SK-N-SH treated with all-trans-retinoic acid at 6 μM for 48 hours (cell line): Measurements from ENCODE around the gene PLA2G2F.

Source experiments
- ATAC-seq: fragments of 200-7000 bp; cut with Tn5 transposase; 3 replicates; pipeline ENCODE4 v1.9.1; 2020; ENCODE audit warnings: mild to moderate bottlenecking, moderate library complexity
- ARNTL ChIP-seq: fragments of 450-650 bp; formaldehyde crosslinking; IDR thresholded peaks from 2 replicates; pipeline ENCODE4 v1.5.0; 2020; ENCODE audit warnings: low read depth, mild to moderate bottlenecking, moderate library complexity, borderline replicate concordance
- BACH2 ChIP-seq: fragments of 250-450 bp; sonication (Bioruptor Pico); IDR thresholded peaks from 2 replicates; pipeline ENCODE4 v1.9.0; 2021; ENCODE audit warnings: mild to moderate bottlenecking, borderline replicate concordance
- CREB5 ChIP-seq: fragments of 250-450 bp; sonication (Bioruptor Pico); IDR thresholded peaks from 2 replicates; pipeline ENCODE4 v1.5.1; 2020; ENCODE audit warnings: low read depth, mild to moderate bottlenecking, moderate library complexity
- CSRNP3 ChIP-seq: fragments of 250-450 bp; sonication (Bioruptor Pico); IDR thresholded peaks from 2 replicates; pipeline ENCODE4 v1.5.1; 2021; ENCODE audit warnings: mild to moderate bottlenecking, moderate library complexity
- ESRRG ChIP-seq: fragments of 250-450 bp; sonication (Bioruptor Pico); IDR thresholded peaks from 2 replicates; pipeline ENCODE4 v1.6.1; 2021; ENCODE audit warnings: mild to moderate bottlenecking
- GLIS3 ChIP-seq: fragments of 250-450 bp; sonication (Bioruptor Pico); IDR thresholded peaks from 2 replicates; pipeline ENCODE4 v1.5.0; 2020; ENCODE audit warnings: mild to moderate bottlenecking, moderate library complexity
- ISL1 ChIP-seq: fragments of 250-450 bp; sonication (Bioruptor Pico); IDR thresholded peaks from 2 replicates; pipeline ENCODE4 v2.1.2; 2022; ENCODE audit warnings: mild to moderate bottlenecking, moderate library complexity
- OSR1 ChIP-seq: fragments of 250-450 bp; sonication (Bioruptor Pico); IDR thresholded peaks from 2 replicates; pipeline ENCODE4 v1.8.0; 2022; ENCODE audit warnings: moderate library complexity, mild to moderate bottlenecking, inconsistent platforms
- PATZ1 ChIP-seq: fragments of 250-450 bp; sonication (Bioruptor Pico); IDR thresholded peaks from 2 replicates; pipeline ENCODE4 v1.8.0; 2020; ENCODE audit warnings: mild to moderate bottlenecking, moderate library complexity, borderline replicate concordance
- POU6F1 ChIP-seq: fragments of 250-450 bp; sonication (Bioruptor Pico); IDR thresholded peaks from 2 replicates; pipeline ENCODE4 v1.8.0; 2021; ENCODE audit warnings: low read depth, mild to moderate bottlenecking, moderate library complexity, borderline replicate concordance
- PPARA ChIP-seq: fragments of 250-450 bp; sonication (Bioruptor Pico); IDR thresholded peaks from 2 replicates; pipeline ENCODE4 v1.5.0; 2020; ENCODE audit warnings: mild to moderate bottlenecking, borderline replicate concordance
- RARB ChIP-seq: fragments of 250-450 bp; sonication (Bioruptor Pico); IDR thresholded peaks from 2 replicates; pipeline ENCODE4 v1.8.0; 2021; ENCODE audit warnings: mild to moderate bottlenecking, moderate library complexity
- SNAI2 ChIP-seq: fragments of 250-450 bp; sonication (Bioruptor Pico); IDR thresholded peaks from 2 replicates; pipeline ENCODE4 v1.5.0; 2020; ENCODE audit warnings: mild to moderate bottlenecking, moderate library complexity
- TCF4 ChIP-seq: fragments of 250-450 bp; sonication (Bioruptor Pico); IDR thresholded peaks from 2 replicates; pipeline ENCODE4 v1.8.0; 2021; ENCODE audit warnings: mild to moderate bottlenecking, moderate library complexity, borderline replicate concordance
- TOX ChIP-seq: fragments of 250-450 bp; sonication (Bioruptor Pico); IDR thresholded peaks from 2 replicates; pipeline ENCODE4 v1.8.0; 2021; ENCODE audit warnings: mild to moderate bottlenecking, moderate library complexity, borderline replicate concordance
- ZC3H10 ChIP-seq: fragments of 250-450 bp; sonication (Bioruptor Pico); IDR thresholded peaks from 2 replicates; pipeline ENCODE4 v1.5.1; 2021; ENCODE audit warnings: mild to moderate bottlenecking, moderate library complexity
- ZFP3 ChIP-seq: fragments of 250-450 bp; sonication (Bioruptor Pico); IDR thresholded peaks from 2 replicates; pipeline ENCODE4 v1.5.0; 2020; ENCODE audit warnings: mild to moderate bottlenecking, moderate library complexity
- ZFP30 ChIP-seq: fragments of 450-650 bp; formaldehyde crosslinking; IDR thresholded peaks from 2 replicates; pipeline ENCODE4 v1.5.0; 2022; ENCODE audit warnings: mild to moderate bottlenecking, moderate library complexity
- ZNF565 ChIP-seq: fragments of 450-650 bp; formaldehyde crosslinking; conservative IDR thresholded peaks from 2 replicates; pipeline ENCODE4 v1.5.0; 2020; ENCODE audit warnings: low read depth, mild to moderate bottlenecking, moderate library complexity
- ZNF70 ChIP-seq: fragments of 450-650 bp; formaldehyde crosslinking; IDR thresholded peaks from 2 replicates; pipeline ENCODE4 v1.5.0; 2020; ENCODE audit warnings: mild to moderate bottlenecking, moderate library complexity

Gene PLA2G2F

GRCh38 chr1:20198296-20198695 is 59.2 kb downstream of the PLA2G2F start:
- no peak for ATAC-seq
- no peak for TF ChIP-seq ZC3H10 (CRISPR knock-in tag)
- TF ChIP-seq CREB5 (CRISPR knock-in tag), result no peak
- TF ChIP-seq ZFP3 (CRISPR knock-in tag), result no peak
- no peak for TF ChIP-seq TCF4 (CRISPR knock-in tag)
- TF ChIP-seq ZNF70 (CRISPR knock-in tag), result no peak
- no peak for TF ChIP-seq TOX (CRISPR knock-in tag)
- TF ChIP-seq PPARA (CRISPR knock-in tag), result no peak

GRCh38 chr1:20198918-20199317 is 59.8 kb downstream of the PLA2G2F start:
- TF ChIP-seq ZNF565 (no peak), ZFP30 (CRISPR knock-in tag) (no peak), CSRNP3 (no peak), ZC3H10 (CRISPR knock-in tag) (no peak), TCF4 (CRISPR knock-in tag) (no peak), BACH2 (CRISPR knock-in tag) (no peak), PPARA (CRISPR knock-in tag) (no peak), ZNF70 (CRISPR knock-in tag) (no peak), OSR1 (CRISPR knock-in tag) (no peak), ZFP3 (CRISPR knock-in tag) (no peak), POU6F1 (CRISPR knock-in tag) (no peak), CREB5 (CRISPR knock-in tag) (no peak), ISL1 (CRISPR knock-in tag) (no peak), ESRRG (CRISPR knock-in tag) (no peak), PATZ1 (CRISPR knock-in tag) (no peak)
- no peak for ATAC-seq

- no peak for ATAC-seq
- no peak for TF ChIP-seq ISL1 (CRISPR knock-in tag)
- no peak for TF ChIP-seq PPARA (CRISPR knock-in tag)
- no peak for TF ChIP-seq RARB (CRISPR knock-in tag)
- TF ChIP-seq, all 23 proteins: peak for 0
These were observed 60.3 kb downstream of the PLA2G2F start for GRCh38 chr1:20199403-20199802.

GRCh38 chr1:20199840-20200239 is 60.7 kb downstream of the PLA2G2F start:
- no peak for ATAC-seq
- TF ChIP-seq GLIS3 (CRISPR knock-in tag) (no peak), PPARA (CRISPR knock-in tag) (no peak), ARNTL (CRISPR knock-in tag) (no peak), ZFP3 (CRISPR knock-in tag) (no peak), TCF4 (CRISPR knock-in tag) (no peak), SNAI2 (no peak), BACH2 (CRISPR knock-in tag) (no peak), RARB (CRISPR knock-in tag) (no peak), POU6F1 (CRISPR knock-in tag) (no peak)
